Heart right ventricle (tissue), 16 donors: Measurements from ENCODE around the gene MYLK. TPM values are rescaled to one million over a fixed set of nuclear protein-coding genes. Genes with fewer than 3 reads are reported as not detected.
"Not testable (repeated sequence)": the region's sequence is repeated elsewhere in the genome, so short reads cannot be mapped to it uniquely, and the experiment has no call there.

Experiments
- ATAC-seq, 8 donors: fragments of 200-7000 bp; cut with Tn5 transposase; one replicate each; pipeline ENCODE4 v1.9.1; 2020; ENCODE audit warnings: mild to moderate bottlenecking in 8 of 8, moderate library complexity in 8 of 8, moderate number of reproducible peaks in 1 of 8
- DNase-seq, 2 donors: peaks; one replicate each; pipeline ENCODE4 v3.0.0-alpha.2; 2020
- H3K27ac ChIP-seq, 10 donors: fragments of 200-600 bp; sonication (generic) in 2 of 10; one replicate each; pipeline versions ENCODE4 v1.5.0 to v1.8.0; 2020 to 2022; ENCODE audit warnings: mild to moderate bottlenecking in 3 of 10
- H3K27me3 ChIP-seq, 7 donors: fragments of 200-600 bp; one replicate each; pipeline ENCODE4 v1.8.0; 2021 to 2022; ENCODE audit warnings: mild to moderate bottlenecking in 2 of 7
- H3K36me3 ChIP-seq, 9 donors: fragments of 200-600 bp; sonication (generic) in 1 of 9; one replicate each; pipeline versions ENCODE4 v1.5.0 to v1.8.0; 2020 to 2022; ENCODE audit warnings: mild to moderate bottlenecking in 2 of 9
- H3K4me1 ChIP-seq, 9 donors: fragments of 200-600 bp; sonication (generic) in 1 of 9; one replicate each; pipeline versions ENCODE4 v1.5.0 to v1.8.0; 2020 to 2022; ENCODE audit warnings: mild to moderate bottlenecking in 4 of 9
- H3K4me3 ChIP-seq, 10 donors: fragments of 200-600 bp; sonication (generic) in 2 of 10; one replicate each; pipeline versions ENCODE4 v1.5.0 to v1.8.0; 2020 to 2022; ENCODE audit warnings: mild to moderate bottlenecking in 7 of 10, moderate library complexity in 2 of 10
- H3K9me3 ChIP-seq, 11 donors: fragments of 200-600 bp in 10 of 11; sonication (generic) in 2 of 11; one replicate each; pipeline versions ENCODE4 v1.5.0 to v1.8.0; 2013 to 2022; ENCODE audit warnings: mild to moderate bottlenecking in 2 of 11, control low read depth in 1 of 11, moderate library complexity in 1 of 11
- CTCF ChIP-seq, 9 donors: fragments of 200-600 bp; sonication (generic) in 2 of 9; IDR thresholded peaks; one replicate each; pipeline versions ENCODE4 v1.5.0 to v1.8.0; 2021 to 2022; ENCODE audit warnings: antibody characterized with exemption in 9 of 9, mild to moderate bottlenecking in 5 of 9, moderate library complexity in 1 of 9
- WGBS, 2 donors: extraction: QIAGEN DNeasy Blood & Tissue Kit; methylation state at CpG; one replicate each; pipeline ENCODE4 v1.1.7; 2013; ENCODE audit warnings: inconsistent platforms in 1 of 2; 5-methylcytosine and 5-hydroxymethylcytosine counted together
- intact Hi-C, 10 donors: fragments of 100-400 bp; cut with DNase I; formaldehyde crosslinking; loops; one replicate each; pipeline versions ENCODE4 v1.11.1 to v1.14.2; 2022
- polyA plus RNA-seq, 2 donors: library from polyadenylated mRNA; stranded (reverse); fragments of 200-250 nt; gene quantifications; one replicate each; pipeline ENCODE4 v1.2.3, GENCODE V29; 2013
- total RNA-seq, 10 donors: library from RNA; stranded (reverse); fragmentation: NEBNext Ultra II Directional in 3 of 10; extraction: Animal tissue kit (Norgen Biotek cat#: 25700) in 3 of 10; gene quantifications; one replicate each; pipeline versions ENCODE4 v1.2.1 to v1.2.4, GENCODE V29; 2021 to 2023
- donor health status: Arrhythmogenic right ventricular cardiomyopathy.
- donor health status: ischemic (EF 13 %, LVEDD 7.1; RV severe dilation, severe dysfunction).
- donor health status: healthy with polysubstance abuse.
- donor health status: DM: no; HTN: yes; CAD: no.
- donor health status: DM: no; HTN: no; CAD: no.
- donor health status: ischemic (EF 25% LVEDD 6.9; RV normal size, moderate dysfunction).
- donor health status: ischemic (EF 25% LVEDD 5.7; RV mildly dilated, moderate dysfunction).
- donor health status: healthy.
- donor health status: DM: yes; HTN: yes; CAD: no.
- donor health status: Ischemic cardiomyopathy.
- donor health status: ischemic (EF 35%, LVEDD 5.7; RV mildly dilated, moderate dysfunction).
- donor health status: nonischemic (EF 11% LVEDD 7.7; RV severe dilation, severe dysfunction).
- donor health status: DM: yes; HTN: yes; CAD: no.
- donor health status: PGD.
- donor health status: ischemic (EF 29% LVEDD 5.4; RV normal size, mild dysfunction).
- donor health status: nonischemic (EF 23%, LVEDD 6.1; RV moderate dilation, normal function).

Gene MYLK
- total and polyA plus RNA-seq, 12 donors: 5.6 to 20.6 (median 11.6) TPM

GRCh38 chr3:123702720-123703119, 181.4 kb downstream of the MYLK start:
- no peak for TF ChIP-seq CTCF (IDR thresholded peaks at IDR 0.05)
- intact Hi-C loops: loop anchor here in 9 of 10 donors (1.0 to 5.0 kb wide), 3 partner anchors 50 to 54 kb away; no protein-coding TSS in a partner anchor
- 92 to 95% methylated on average over 2 of the region's 2 CpGs for WGBS, 2 donors
- H3K4me3 ChIP-seq: no peak overlapping the region
- H3K4me1 ChIP-seq: peaks cover 0 to 21% (median 4%) of the 10 kb centered on the region in 9 donors
- no peak overlapping the region for H3K27ac ChIP-seq
- H3K9me3 ChIP-seq: no peaks in the 10 kb centered on the region
- H3K36me3 ChIP-seq: no peaks in the 10 kb centered on the region
- ATAC-seq (peak in 1 of 8 donors; percentile 6), DNase-seq (no peak)
- H3K27me3 ChIP-seq: no peaks in the 10 kb centered on the region

DNA sequence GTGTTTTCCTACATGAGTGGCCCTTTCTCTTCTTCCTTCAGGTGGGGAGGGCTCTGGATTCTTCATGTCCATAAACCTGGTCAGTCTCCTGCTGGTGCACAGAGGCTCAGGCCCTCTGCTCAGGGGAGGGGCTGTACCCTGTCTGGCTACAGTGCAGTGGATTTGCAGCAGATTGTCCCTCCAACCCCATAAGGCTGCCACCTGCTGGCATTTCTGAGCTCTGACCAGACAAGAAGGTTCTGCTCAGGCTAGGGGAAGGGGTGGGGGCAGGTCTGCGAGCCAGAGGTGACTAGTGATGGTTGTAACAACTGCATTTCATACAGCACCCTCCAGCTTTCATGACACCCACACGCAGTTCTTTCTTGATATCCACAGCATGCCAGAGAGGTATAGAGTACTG, 182.1 kb downstream of the MYLK start:
- 24 to 26% methylated on average over 2 of the region's 2 CpGs for WGBS, 2 donors
- ATAC-seq (peak; percentile 63 to 83 (median 76)), DNase-seq (peak; percentile 54 to 74)
- peak overlapping the region in 1 of 10 donors; percentile 52 for H3K27ac ChIP-seq
- peak; percentile 25 to 74 (median 64) for TF ChIP-seq CTCF (IDR thresholded peaks at IDR 0.05)
- not testable (repeated sequence) for H3K36me3 ChIP-seq, H3K9me3 ChIP-seq, H3K27me3 ChIP-seq
- intact Hi-C loops: loop anchor here in 9 of 10 donors (1.0 to 5.0 kb wide), 3 partner anchors 50 to 53 kb away; no protein-coding TSS in a partner anchor
- peaks cover 0 to 25% (median 4%) of the 10 kb centered on the region in 9 donors for H3K4me1 ChIP-seq
- peak overlapping the region in 1 of 10 donors; percentile 54 for H3K4me3 ChIP-seq

GRCh38 chr3:123700791-123701722, 183.1 kb downstream of the MYLK start:
- 73 to 78% methylated on average over 23 of the region's 23 CpGs for WGBS, 2 donors
- intact Hi-C loops: loop anchor here in 5 of 10 donors (5.0 kb wide), 1 partner anchor 49 kb away; no protein-coding TSS in a partner anchor
- no peaks in the 10 kb centered on the region for H3K27me3 ChIP-seq

More at GRCh38 chr3:123700791-123701722, 183.1 kb downstream of the MYLK start:
- peak; percentile 12 to 74 (median 58) for ATAC-seq
- Histone ChIP-seq H3K27ac (peak overlapping the region in 8 of 10 donors; percentile 13 to 74 (median 48)), H3K36me3 (no peaks in the 10 kb centered on the region), H3K4me3 (peak overlapping the region in 9 of 10 donors; percentile 13 to 54 (median 43)), H3K4me1 (peaks cover 3 to 35% (median 10%) of the 10 kb centered on the region in 9 donors), H3K9me3 (no peaks in the 10 kb centered on the region)
- DNase-seq: peak in 1 of 2 donors; percentile 40
- TF ChIP-seq CTCF (IDR thresholded peaks at IDR 0.05): no peak
